Measurements from ENCODE around the gene MET. TPM values are rescaled to one million over a fixed set of nuclear protein-coding genes. Genes with fewer than 3 reads are reported as not detected.

MET gene
- total and polyA plus RNA-seq, 2 of the 13 experiments (the other 11 are each of a cell fraction or from before 2014, with no cell fraction given) = 21.8 to 31.5 TPM

GRCh38 chr7:116741625-116742316 lies 69.8 kb downstream of the MET start (continued):
- TF ChIP-seq HOXA3 (CRISPR knock-in tag; IDR thresholded peaks at IDR 0.05) = peak; percentile 19; the same call in 1 of the 2 replicates
- no peak for TF ChIP-seq ZBTB10 (CRISPR knock-in tag; IDR thresholded peaks at IDR 0.05; ENCODE audit: borderline replicate concordance)
- no peak for TF ChIP-seq PITX1 (CRISPR knock-in tag; IDR thresholded peaks at IDR 0.05)
- TF ChIP-seq MEF2D (CRISPR knock-in tag; IDR thresholded peaks at IDR 0.05) = 0 out of 2 replicates have a peak, but pooled peaks have one; percentile 23
- peak; percentile 86; the same call in 1 of the 2 replicates for TF ChIP-seq NFIC (IDR thresholded peaks at IDR 0.05; ENCODE audit: low read length)
- no peak for TF ChIP-seq SNRNP70 (IDR thresholded peaks at IDR 0.05; ENCODE audit: low read depth, low read length)
- TF ChIP-seq, protein P1, sequence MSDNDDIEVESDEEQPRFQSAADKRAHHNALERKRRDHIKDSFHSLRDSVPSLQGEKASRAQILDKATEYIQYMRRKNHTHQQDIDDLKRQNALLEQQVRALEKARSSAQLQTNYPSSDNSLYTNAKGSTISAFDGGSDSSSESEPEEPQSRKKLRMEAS (IDR thresholded peaks at IDR 0.05) = 0 out of 2 replicates have a peak, but pooled peaks have one; percentile 28
- 0 out of 2 replicates have a peak, but pooled peaks have one; percentile 33 for TF ChIP-seq MIER3 (CRISPR knock-in tag; IDR thresholded peaks at IDR 0.05; ENCODE audit: borderline replicate concordance)
- TF ChIP-seq ZNF333 (CRISPR knock-in tag; IDR thresholded peaks at IDR 0.05; ENCODE audit: borderline replicate concordance) = no peak
- TF ChIP-seq ZNF800 (CRISPR knock-in tag; IDR thresholded peaks at IDR 0.05) = peak; percentile 61; the same call in 1 of the 2 replicates
- TF ChIP-seq, protein P2, sequence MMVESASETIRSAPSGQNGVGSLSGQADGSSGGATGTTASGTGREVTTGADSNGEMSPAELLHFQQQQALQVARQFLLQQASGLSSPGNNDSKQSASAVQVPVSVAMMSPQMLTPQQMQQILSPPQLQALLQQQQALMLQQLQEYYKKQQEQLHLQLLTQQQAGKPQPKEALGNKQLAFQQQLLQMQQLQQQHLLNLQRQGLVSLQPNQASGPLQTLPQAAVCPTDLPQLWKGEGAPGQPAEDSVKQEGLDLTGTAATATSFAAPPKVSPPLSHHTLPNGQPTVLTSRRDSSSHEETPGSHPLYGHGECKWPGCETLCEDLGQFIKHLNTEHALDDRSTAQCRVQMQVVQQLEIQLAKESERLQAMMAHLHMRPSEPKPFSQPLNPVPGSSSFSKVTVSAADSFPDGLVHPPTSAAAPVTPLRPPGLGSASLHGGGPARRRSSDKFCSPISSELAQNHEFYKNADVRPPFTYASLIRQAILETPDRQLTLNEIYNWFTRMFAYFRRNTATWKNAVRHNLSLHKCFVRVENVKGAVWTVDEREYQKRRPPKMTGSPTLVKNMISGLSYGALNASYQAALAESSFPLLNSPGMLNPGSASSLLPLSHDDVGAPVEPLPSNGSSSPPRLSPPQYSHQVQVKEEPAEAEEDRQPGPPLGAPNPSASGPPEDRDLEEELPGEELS (CRISPR knock-in tag; IDR thresholded peaks at IDR 0.05) = peak; percentile 81
- TF ChIP-seq, protein P3, sequence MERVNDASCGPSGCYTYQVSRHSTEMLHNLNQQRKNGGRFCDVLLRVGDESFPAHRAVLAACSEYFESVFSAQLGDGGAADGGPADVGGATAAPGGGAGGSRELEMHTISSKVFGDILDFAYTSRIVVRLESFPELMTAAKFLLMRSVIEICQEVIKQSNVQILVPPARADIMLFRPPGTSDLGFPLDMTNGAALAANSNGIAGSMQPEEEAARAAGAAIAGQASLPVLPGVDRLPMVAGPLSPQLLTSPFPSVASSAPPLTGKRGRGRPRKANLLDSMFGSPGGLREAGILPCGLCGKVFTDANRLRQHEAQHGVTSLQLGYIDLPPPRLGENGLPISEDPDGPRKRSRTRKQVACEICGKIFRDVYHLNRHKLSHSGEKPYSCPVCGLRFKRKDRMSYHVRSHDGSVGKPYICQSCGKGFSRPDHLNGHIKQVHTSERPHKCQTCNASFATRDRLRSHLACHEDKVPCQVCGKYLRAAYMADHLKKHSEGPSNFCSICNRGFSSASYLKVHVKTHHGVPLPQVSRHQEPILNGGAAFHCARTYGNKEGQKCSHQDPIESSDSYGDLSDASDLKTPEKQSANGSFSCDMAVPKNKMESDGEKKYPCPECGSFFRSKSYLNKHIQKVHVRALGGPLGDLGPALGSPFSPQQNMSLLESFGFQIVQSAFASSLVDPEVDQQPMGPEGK (CRISPR knock-in tag; IDR thresholded peaks at IDR 0.05) = 0 out of 2 replicates have a peak, but pooled peaks have one; percentile 19
- TF ChIP-seq, protein P4, sequence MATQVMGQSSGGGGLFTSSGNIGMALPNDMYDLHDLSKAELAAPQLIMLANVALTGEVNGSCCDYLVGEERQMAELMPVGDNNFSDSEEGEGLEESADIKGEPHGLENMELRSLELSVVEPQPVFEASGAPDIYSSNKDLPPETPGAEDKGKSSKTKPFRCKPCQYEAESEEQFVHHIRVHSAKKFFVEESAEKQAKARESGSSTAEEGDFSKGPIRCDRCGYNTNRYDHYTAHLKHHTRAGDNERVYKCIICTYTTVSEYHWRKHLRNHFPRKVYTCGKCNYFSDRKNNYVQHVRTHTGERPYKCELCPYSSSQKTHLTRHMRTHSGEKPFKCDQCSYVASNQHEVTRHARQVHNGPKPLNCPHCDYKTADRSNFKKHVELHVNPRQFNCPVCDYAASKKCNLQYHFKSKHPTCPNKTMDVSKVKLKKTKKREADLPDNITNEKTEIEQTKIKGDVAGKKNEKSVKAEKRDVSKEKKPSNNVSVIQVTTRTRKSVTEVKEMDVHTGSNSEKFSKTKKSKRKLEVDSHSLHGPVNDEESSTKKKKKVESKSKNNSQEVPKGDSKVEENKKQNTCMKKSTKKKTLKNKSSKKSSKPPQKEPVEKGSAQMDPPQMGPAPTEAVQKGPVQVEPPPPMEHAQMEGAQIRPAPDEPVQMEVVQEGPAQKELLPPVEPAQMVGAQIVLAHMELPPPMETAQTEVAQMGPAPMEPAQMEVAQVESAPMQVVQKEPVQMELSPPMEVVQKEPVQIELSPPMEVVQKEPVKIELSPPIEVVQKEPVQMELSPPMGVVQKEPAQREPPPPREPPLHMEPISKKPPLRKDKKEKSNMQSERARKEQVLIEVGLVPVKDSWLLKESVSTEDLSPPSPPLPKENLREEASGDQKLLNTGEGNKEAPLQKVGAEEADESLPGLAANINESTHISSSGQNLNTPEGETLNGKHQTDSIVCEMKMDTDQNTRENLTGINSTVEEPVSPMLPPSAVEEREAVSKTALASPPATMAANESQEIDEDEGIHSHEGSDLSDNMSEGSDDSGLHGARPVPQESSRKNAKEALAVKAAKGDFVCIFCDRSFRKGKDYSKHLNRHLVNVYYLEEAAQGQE (IDR thresholded peaks at IDR 0.05; ENCODE audit: borderline replicate concordance in 1 of 2, low read depth in 1 of 2, low read length in 2 of 2) = peak in 1 of 2 experiments; percentile 37; a peak in 1 of 4 replicates
- no peak for TF ChIP-seq ZSCAN29 (CRISPR knock-in tag; conservative IDR thresholded peaks at IDR 0.05)
- TF ChIP-seq ZNF367 (CRISPR knock-in tag; IDR thresholded peaks at IDR 0.05; ENCODE audit: borderline replicate concordance) = peak; percentile 60; the same call in 1 of the 2 replicates

Data from HepG2 (cell line).